ENCODE measurements around the gene PDE7B. TPM values are rescaled to one million over a fixed set of nuclear protein-coding genes. Genes with fewer than 3 reads are reported as not detected.

PDE7B gene
- total RNA-seq, 2 donors from 2014 or later = 9.0 to 11.2 TPM

DNA sequence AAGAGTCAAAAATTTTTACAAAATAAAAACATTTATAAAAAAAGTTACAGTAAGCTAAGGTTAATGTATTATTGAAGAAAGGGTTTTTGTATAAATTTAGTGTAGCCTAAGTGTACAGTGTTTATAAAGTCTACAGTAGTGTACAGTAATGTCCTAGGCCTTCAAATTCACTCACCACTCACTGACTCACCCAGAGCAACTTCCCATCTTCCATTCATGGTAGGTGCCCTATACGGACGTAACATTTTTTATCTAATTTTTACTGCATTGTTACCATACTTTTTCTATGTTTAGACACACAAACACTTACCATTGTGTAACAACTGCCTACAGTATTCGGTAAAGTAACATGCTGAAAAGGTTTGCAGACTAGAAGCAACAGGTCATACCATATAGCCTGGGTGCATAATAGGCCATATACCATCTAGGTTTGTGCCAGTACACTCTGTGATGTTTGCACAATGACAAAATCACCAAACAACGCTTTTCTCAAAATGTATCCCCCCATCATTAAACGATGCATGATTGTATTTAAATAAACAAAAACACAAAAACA, 392.6 kb downstream of the PDE7B start:
- no peaks in the 10 kb centered on the region for H3K36me3 ChIP-seq
- TF ChIP-seq, protein P1, sequence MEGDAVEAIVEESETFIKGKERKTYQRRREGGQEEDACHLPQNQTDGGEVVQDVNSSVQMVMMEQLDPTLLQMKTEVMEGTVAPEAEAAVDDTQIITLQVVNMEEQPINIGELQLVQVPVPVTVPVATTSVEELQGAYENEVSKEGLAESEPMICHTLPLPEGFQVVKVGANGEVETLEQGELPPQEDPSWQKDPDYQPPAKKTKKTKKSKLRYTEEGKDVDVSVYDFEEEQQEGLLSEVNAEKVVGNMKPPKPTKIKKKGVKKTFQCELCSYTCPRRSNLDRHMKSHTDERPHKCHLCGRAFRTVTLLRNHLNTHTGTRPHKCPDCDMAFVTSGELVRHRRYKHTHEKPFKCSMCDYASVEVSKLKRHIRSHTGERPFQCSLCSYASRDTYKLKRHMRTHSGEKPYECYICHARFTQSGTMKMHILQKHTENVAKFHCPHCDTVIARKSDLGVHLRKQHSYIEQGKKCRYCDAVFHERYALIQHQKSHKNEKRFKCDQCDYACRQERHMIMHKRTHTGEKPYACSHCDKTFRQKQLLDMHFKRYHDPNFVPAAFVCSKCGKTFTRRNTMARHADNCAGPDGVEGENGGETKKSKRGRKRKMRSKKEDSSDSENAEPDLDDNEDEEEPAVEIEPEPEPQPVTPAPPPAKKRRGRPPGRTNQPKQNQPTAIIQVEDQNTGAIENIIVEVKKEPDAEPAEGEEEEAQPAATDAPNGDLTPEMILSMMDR (IDR thresholded peaks at IDR 0.05) = no peak
- no peaks in the 10 kb centered on the region for H3K9me3 ChIP-seq
- H3K27ac ChIP-seq = no peak overlapping the region
- DNase-seq (ENCODE audit: low spot score) = no peak
- H3K4me3 ChIP-seq = no peak overlapping the region
- no peaks in the 10 kb centered on the region for H3K27me3 ChIP-seq
- H3K4me1 ChIP-seq = peaks cover 0 to 2% of the 10 kb centered on the region in 2 donors

Data from right atrium auricular region (tissue), 2 donors.